WTC11 (cell line): ENCODE data around the gene RIMBP2. TPM values are rescaled to one million over a fixed set of nuclear protein-coding genes. Genes with fewer than 3 reads are reported as not detected.

Source experiments
- ATAC-seq: fragments of 200-7000 bp; cut with Tn5 transposase; 2 replicates; pipeline ENCODE4 v1.10.0; 2021; ENCODE audit warnings: mild to moderate bottlenecking, moderate library complexity
- CTCF ChIA-PET: fragments of 300-600 bp; sonication (Branson Sonifier 250); formaldehyde crosslinking; loops from one replicate; lab custom pipeline; 2021; ENCODE audit warnings: antibody characterized with exemption; lab: Charles Lee
- POLR2A ChIA-PET: fragments of 350-600 bp; sonication (Branson Sonifier 250); formaldehyde crosslinking; loops from one replicate; lab custom pipeline; 2021; ENCODE audit warnings: antibody characterized with exemption; lab: Charles Lee
- DNase-seq: peaks from one replicate; pipeline ENCODE4 v3.0.0; 2021; ENCODE audit warnings: low spot score
- H3K27ac Mint-ChIP-seq: 2 replicates; pipeline ENCODE4 v1.8.0; 2021; ENCODE audit warnings: mixed read lengths
- H3K27me3 Mint-ChIP-seq: 2 replicates; pipeline ENCODE4 v1.8.0; 2021; ENCODE audit warnings: low read depth, mild to moderate bottlenecking, moderate library complexity, mixed read lengths
- H3K36me3 Mint-ChIP-seq: 2 replicates; pipeline ENCODE4 v1.8.0; 2021; ENCODE audit warnings: mixed read lengths
- H3K4me1 Mint-ChIP-seq: 2 replicates; pipeline ENCODE4 v1.8.0; 2022; ENCODE audit warnings: mixed read lengths
- H3K4me3 Mint-ChIP-seq: 2 replicates; pipeline ENCODE4 v1.8.0; 2021; ENCODE audit warnings: mild to moderate bottlenecking, moderate library complexity, mixed read lengths
- H3K9me3 Mint-ChIP-seq: 2 replicates; pipeline ENCODE4 v1.8.0; 2021; ENCODE audit warnings: mixed read lengths
- ATF1 ChIP-seq: sonication (generic); formaldehyde crosslinking; IDR thresholded peaks from 2 replicates; pipeline ENCODE4 v1.8.1; 2023; ENCODE audit warnings: mild to moderate bottlenecking, moderate library complexity, missing genetic modification reagents
- ATF3 ChIP-seq: sonication (generic); formaldehyde crosslinking; conservative IDR thresholded peaks from 2 replicates; pipeline ENCODE4 v1.8.1; 2022; ENCODE audit warnings: mild to moderate bottlenecking, missing genetic modification reagents
- CTCF ChIP-seq: fragments of 200-600 bp; IDR thresholded peaks from 2 replicates; pipeline ENCODE4 v1.8.0; 2022; ENCODE audit warnings: antibody characterized with exemption
- E2F5 ChIP-seq: sonication (generic); formaldehyde crosslinking; IDR thresholded peaks from 2 replicates; pipeline ENCODE4 v1.8.1; 2022; ENCODE audit warnings: mild to moderate bottlenecking, moderate library complexity, missing genetic modification reagents
- ELF4 ChIP-seq: sonication (generic); formaldehyde crosslinking; IDR thresholded peaks from 2 replicates; pipeline ENCODE4 v1.8.1; 2022; ENCODE audit warnings: low read depth, mild to moderate bottlenecking, moderate library complexity, missing genetic modification reagents
- ESRRA ChIP-seq: sonication (generic); formaldehyde crosslinking; IDR thresholded peaks from 2 replicates; pipeline ENCODE4 v1.8.1; 2022; ENCODE audit warnings: mild to moderate bottlenecking, missing genetic modification reagents, borderline replicate concordance
- ETV6 ChIP-seq: sonication (generic); formaldehyde crosslinking; IDR thresholded peaks from 2 replicates; pipeline ENCODE4 v1.8.1; 2022; ENCODE audit warnings: mild to moderate bottlenecking, missing genetic modification reagents
- FOXJ3 ChIP-seq: sonication (generic); formaldehyde crosslinking; IDR thresholded peaks from 2 replicates; pipeline ENCODE4 v1.9.0; 2021; ENCODE audit warnings: missing genetic modification reagents, mild to moderate bottlenecking, borderline replicate concordance
- GRHL2 ChIP-seq: fragments of 250-450 bp; sonication (Bioruptor Pico); IDR thresholded peaks from 2 replicates; pipeline ENCODE4 v1.8.0; 2022; ENCODE audit warnings: mild to moderate bottlenecking, moderate library complexity; ENCODE audit not compliant: insufficient replicate concordance, severe bottlenecking
- JUN ChIP-seq: sonication (generic); formaldehyde crosslinking; IDR thresholded peaks from 2 replicates; pipeline ENCODE4 v1.8.0; 2023; ENCODE audit warnings: mild to moderate bottlenecking, missing genetic modification reagents
- KAT7 ChIP-seq: sonication (generic); formaldehyde crosslinking; IDR thresholded peaks from 2 replicates; pipeline ENCODE4 v1.8.1; 2023; ENCODE audit warnings: missing genetic modification reagents, mild to moderate bottlenecking, borderline replicate concordance
- MAX ChIP-seq: sonication (generic); formaldehyde crosslinking; IDR thresholded peaks from 2 replicates; pipeline ENCODE4 v1.8.0; 2022; ENCODE audit warnings: mild to moderate bottlenecking, missing genetic modification reagents
- OVOL2 ChIP-seq: fragments of 250-450 bp; sonication (Bioruptor Pico); IDR thresholded peaks from 2 replicates; pipeline ENCODE4 v1.9.0; 2021; ENCODE audit warnings: mild to moderate bottlenecking, borderline replicate concordance
- SMAD3 ChIP-seq: sonication (generic); formaldehyde crosslinking; IDR thresholded peaks from 2 replicates; pipeline ENCODE4 v1.8.0; 2022; ENCODE audit warnings: missing genetic modification reagents, mild to moderate bottlenecking, borderline replicate concordance
- USF2 ChIP-seq: sonication (generic); formaldehyde crosslinking; IDR thresholded peaks from 2 replicates; pipeline ENCODE4 v1.8.1; 2023; ENCODE audit warnings: mild to moderate bottlenecking, missing genetic modification reagents, moderate library complexity
- ZBTB21 ChIP-seq: sonication (generic); formaldehyde crosslinking; IDR thresholded peaks from 2 replicates; pipeline ENCODE4 v1.8.1; 2023; ENCODE audit warnings: mild to moderate bottlenecking, missing genetic modification reagents, borderline replicate concordance
- ZNF121 ChIP-seq: sonication (generic); formaldehyde crosslinking; IDR thresholded peaks from 2 replicates; pipeline ENCODE4 v1.8.0; 2023; ENCODE audit warnings: missing genetic modification reagents
- ZNF138 ChIP-seq: sonication (generic); formaldehyde crosslinking; conservative IDR thresholded peaks from 2 replicates; pipeline ENCODE4 v1.8.1; 2022; ENCODE audit warnings: mild to moderate bottlenecking, moderate library complexity, missing genetic modification reagents
- ZNF263 ChIP-seq: sonication (generic); formaldehyde crosslinking; IDR thresholded peaks from 2 replicates; pipeline ENCODE4 v1.8.1; 2022; ENCODE audit warnings: low read depth, mild to moderate bottlenecking, moderate library complexity, missing genetic modification reagents
- ZNF416 ChIP-seq: fragments of 250-450 bp; sonication (Bioruptor Pico); IDR thresholded peaks from 2 replicates; pipeline ENCODE4 v1.9.0; 2021; ENCODE audit warnings: mild to moderate bottlenecking, inconsistent platforms
- ZNF671 ChIP-seq: fragments of 250-450 bp; sonication (Bioruptor Pico); IDR thresholded peaks from 2 replicates; pipeline ENCODE4 v1.8.0; 2021; ENCODE audit warnings: mild to moderate bottlenecking
- total RNA-seq: library from RNA; stranded (reverse); gene quantifications from 3 replicates; pipeline ENCODE4 v1.2.3, GENCODE V29; 2021

The RIMBP2 gene
- total RNA-seq, 1 experiment from 2014 or later, result 2.6 TPM

GRCh38 chr12:130362060-130362459 is 354.0 kb downstream of the RIMBP2 start:
- DNase-seq (no peak), ATAC-seq (no peak)
- H3K4me3 Mint-ChIP-seq, result no peak overlapping the region
- ChIA-PET CTCF (no interaction called here), POLR2A (no interaction called here)
- H3K4me1 Mint-ChIP-seq, result no peaks in the 10 kb centered on the region
- no peaks in the 10 kb centered on the region; the same call in 1 of the 2 replicates for H3K27me3 Mint-ChIP-seq
- H3K27ac Mint-ChIP-seq, result no peak overlapping the region
- peaks cover 21% of the 10 kb centered on the region for H3K36me3 Mint-ChIP-seq
- H3K9me3 Mint-ChIP-seq, result peaks cover 77% of the 10 kb centered on the region
- no peak for TF ChIP-seq E2F5 (CRISPR knock-in tag)
- TF ChIP-seq ZBTB21 (CRISPR knock-in tag), result no peak
- TF ChIP-seq ZNF121 (CRISPR knock-in tag), result no peak
- TF ChIP-seq JUN (CRISPR knock-in tag), result no peak
- TF ChIP-seq ESRRA, result no peak
- no peak for TF ChIP-seq FOXJ3 (CRISPR knock-in tag)
- no peak for TF ChIP-seq ETV6 (CRISPR knock-in tag)
- TF ChIP-seq ZNF138 (CRISPR knock-in tag), result no peak
- no peak for TF ChIP-seq ZNF416 (CRISPR knock-in tag)
- TF ChIP-seq OVOL2, result no peak
- no peak for TF ChIP-seq CTCF
- TF ChIP-seq ELF4, result no peak
- no peak for TF ChIP-seq ATF1 (CRISPR knock-in tag)
- no peak for TF ChIP-seq USF2 (CRISPR knock-in tag)
- TF ChIP-seq KAT7 (CRISPR knock-in tag), result no peak
- no peak for TF ChIP-seq SMAD3 (CRISPR knock-in tag)
- TF ChIP-seq ZNF671, result no peak
- TF ChIP-seq ATF3 (CRISPR knock-in tag), result no peak

GRCh38 chr12:130357729-130358330 is 358.3 kb downstream of the RIMBP2 start:
- Mint-ChIP-seq H3K9me3 (peaks cover 69% of the 10 kb centered on the region), H3K36me3 (peaks cover 21% of the 10 kb centered on the region), H3K4me1 (no peaks in the 10 kb centered on the region), H3K27me3 (peaks cover 4% of the 10 kb centered on the region), H3K4me3 (no peak overlapping the region)
- no peak for DNase-seq
- POLR2A ChIA-PET, result no interaction called here
- TF ChIP-seq ZNF263 (CRISPR knock-in tag) (no peak), MAX (CRISPR knock-in tag) (no peak), GRHL2 (no peak), CTCF (no peak), JUN (CRISPR knock-in tag) (no peak)
- TF ChIP-seq, all 79 proteins: peak for 0
- no peak overlapping the region for H3K27ac Mint-ChIP-seq
- ATAC-seq, result no peak
- CTCF ChIA-PET, result no interaction called here
